Measurements from ENCODE around the gene NOS1AP.

The NOS1AP gene

GRCh38 chr1:162302306-162303003 lies 233.0 kb downstream of the NOS1AP start:
- TF ChIP-seq GATA2 (IDR thresholded peaks at IDR 0.05; ENCODE audit: low read depth, low read length), result no peak
- no peak for TF ChIP-seq GATA3 (IDR thresholded peaks at IDR 0.05; ENCODE audit: low read depth, low read length)

GRCh38 chr1:162303004-162303344 lies 233.5 kb downstream of the NOS1AP start:
- no peak for TF ChIP-seq GATA3 (IDR thresholded peaks at IDR 0.05; ENCODE audit: low read depth, low read length)
- no peak for TF ChIP-seq GATA2 (IDR thresholded peaks at IDR 0.05; ENCODE audit: low read depth, low read length)

GRCh38 chr1:162304736-162305135 lies 235.2 kb downstream of the NOS1AP start:
- no peak for TF ChIP-seq GATA2 (IDR thresholded peaks at IDR 0.05; ENCODE audit: low read depth, low read length)
- no peak for TF ChIP-seq GATA3 (IDR thresholded peaks at IDR 0.05; ENCODE audit: low read depth, low read length)

- no peak for TF ChIP-seq GATA2 (IDR thresholded peaks at IDR 0.05; ENCODE audit: low read depth, low read length)
- no peak for TF ChIP-seq GATA3 (IDR thresholded peaks at IDR 0.05; ENCODE audit: low read depth, low read length)
These were observed 236.5 kb downstream of the NOS1AP start for GRCh38 chr1:162305969-162306368.

GRCh38 chr1:162310337-162310736 lies 240.8 kb downstream of the NOS1AP start:
- no peak for TF ChIP-seq GATA3 (IDR thresholded peaks at IDR 0.05; ENCODE audit: low read depth, low read length)
- no peak for TF ChIP-seq GATA2 (IDR thresholded peaks at IDR 0.05; ENCODE audit: low read depth, low read length)

- TF ChIP-seq GATA2 (IDR thresholded peaks at IDR 0.05; ENCODE audit: low read depth, low read length) (no peak), GATA3 (IDR thresholded peaks at IDR 0.05; ENCODE audit: low read depth, low read length) (no peak)
These were observed 244.7 kb downstream of the NOS1AP start for GRCh38 chr1:162314206-162314605.

- TF ChIP-seq GATA2 (IDR thresholded peaks at IDR 0.05; ENCODE audit: low read depth, low read length) (no peak), GATA3 (IDR thresholded peaks at IDR 0.05; ENCODE audit: low read depth, low read length) (no peak)
These were observed 246.2 kb downstream of the NOS1AP start for GRCh38 chr1:162315673-162316072.

GRCh38 chr1:162316187-162316586 lies 246.7 kb downstream of the NOS1AP start:
- no peak for TF ChIP-seq GATA3 (IDR thresholded peaks at IDR 0.05; ENCODE audit: low read depth, low read length)
- TF ChIP-seq GATA2 (IDR thresholded peaks at IDR 0.05; ENCODE audit: low read depth, low read length), result no peak

GRCh38 chr1:162317621-162318020 lies 248.1 kb downstream of the NOS1AP start:
- TF ChIP-seq GATA3 (IDR thresholded peaks at IDR 0.05; ENCODE audit: low read depth, low read length) (no peak), GATA2 (IDR thresholded peaks at IDR 0.05; ENCODE audit: low read depth, low read length) (no peak)

- TF ChIP-seq GATA2 (IDR thresholded peaks at IDR 0.05; ENCODE audit: low read depth, low read length) (no peak), GATA3 (IDR thresholded peaks at IDR 0.05; ENCODE audit: low read depth, low read length) (no peak)
These were observed 250.1 kb downstream of the NOS1AP start for GRCh38 chr1:162319493-162320175.

- TF ChIP-seq GATA3 (IDR thresholded peaks at IDR 0.05; ENCODE audit: low read depth, low read length), result no peak
- no peak for TF ChIP-seq GATA2 (IDR thresholded peaks at IDR 0.05; ENCODE audit: low read depth, low read length)
These were observed 252.4 kb downstream of the NOS1AP start for GRCh38 chr1:162321809-162322422.

GRCh38 chr1:162323023-162323422 lies 253.5 kb downstream of the NOS1AP start:
- no peak for TF ChIP-seq GATA2 (IDR thresholded peaks at IDR 0.05; ENCODE audit: low read depth, low read length)
- TF ChIP-seq GATA3 (IDR thresholded peaks at IDR 0.05; ENCODE audit: low read depth, low read length), result no peak

GRCh38 chr1:162324396-162324795 lies 254.9 kb downstream of the NOS1AP start:
- TF ChIP-seq GATA2 (IDR thresholded peaks at IDR 0.05; ENCODE audit: low read depth, low read length) (no peak), GATA3 (IDR thresholded peaks at IDR 0.05; ENCODE audit: low read depth, low read length) (no peak)

- TF ChIP-seq GATA2 (IDR thresholded peaks at IDR 0.05; ENCODE audit: low read depth, low read length) (no peak), GATA3 (IDR thresholded peaks at IDR 0.05; ENCODE audit: low read depth, low read length) (no peak)
These were observed 257.1 kb downstream of the NOS1AP start for GRCh38 chr1:162326559-162326958.
